ENCODE measurements around the gene SHMT2. TPM values are rescaled to one million over a fixed set of nuclear protein-coding genes. Genes with fewer than 3 reads are reported as not detected.

The SHMT2 gene
- total RNA-seq, 1 donor from 2014 or later: 197 TPM

DNA sequence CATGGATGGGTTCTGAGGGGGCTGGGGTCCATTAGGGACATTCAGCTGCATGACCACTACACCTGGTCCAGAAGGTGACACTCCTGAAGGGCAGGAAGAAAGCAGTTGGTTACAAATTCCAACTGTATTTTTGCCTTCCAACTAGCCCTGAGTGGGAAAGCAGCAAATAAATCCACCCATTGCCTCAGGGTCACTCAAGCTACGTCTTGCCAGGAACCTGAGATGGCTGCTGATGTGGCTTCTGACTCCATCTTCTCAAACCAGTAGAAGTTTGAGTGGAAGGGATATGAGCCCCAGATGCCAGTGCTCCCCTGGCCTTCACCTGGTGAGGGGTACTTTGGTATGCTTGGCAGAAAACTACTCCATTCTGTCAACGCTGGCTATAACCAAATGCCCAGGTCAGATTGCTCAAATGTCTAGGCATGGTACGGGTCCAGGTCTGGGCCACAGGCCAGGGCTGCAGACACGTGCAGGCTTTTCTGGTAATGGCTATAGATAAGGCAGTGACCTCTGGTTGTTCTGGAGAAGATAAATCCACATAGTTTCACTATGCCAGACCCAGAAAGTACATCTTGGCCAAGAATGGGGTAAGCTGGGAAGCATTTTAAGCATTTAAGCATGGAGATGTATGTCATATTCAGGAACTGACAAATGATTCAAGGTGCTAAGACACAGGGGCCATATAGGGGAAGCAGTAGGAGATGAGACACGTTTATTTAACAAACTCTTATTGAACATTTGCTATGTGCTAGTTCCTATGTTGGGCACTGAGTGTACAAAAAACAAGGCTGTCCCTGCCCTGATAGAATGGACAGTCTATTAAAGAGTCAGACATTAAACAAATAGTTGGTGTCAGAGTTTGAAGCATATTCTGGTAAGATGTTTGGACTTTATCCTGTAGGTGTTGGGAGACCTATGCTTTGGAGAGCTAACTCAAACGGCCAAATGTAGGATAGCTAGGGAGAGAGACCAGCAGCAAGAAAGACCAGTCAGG lies 29.8 kb downstream of the SHMT2 start:
- Histone ChIP-seq H3K4me1 (ENCODE audit: insufficient read depth, low read length) (no peaks in the 10 kb centered on the region), H3K4me3 (ENCODE audit: insufficient read depth, low read depth, low read length) (no peak overlapping the region), H3K4me2 (ENCODE audit: low read length) (no peak overlapping the region), H3K36me3 (ENCODE audit: insufficient read depth, low read length) (peaks cover 20% of the 10 kb centered on the region), H3K9ac (ENCODE audit: low read length) (no peak overlapping the region), H3K79me2 (ENCODE audit: insufficient read depth, low read length) (no peaks in the 10 kb centered on the region), H3K9me3 (ENCODE audit: insufficient read depth, low read depth, low read length) (no peaks in the 10 kb centered on the region), H3K27ac (ENCODE audit: low read depth, low read length) (no peak overlapping the region), H2AFZ (ENCODE audit: low read depth, low read length) (no peak overlapping the region), H4K20me1 (ENCODE audit: insufficient read depth, low read length) (no peaks in the 10 kb centered on the region), H3K27me3 (ENCODE audit: insufficient read depth, low read length) (no peaks in the 10 kb centered on the region)
- Mint-ChIP-seq H3K36me3 (ENCODE audit: low read depth, unreplicated experiment) (peaks cover 9% of the 10 kb centered on the region), H3K27me3 (ENCODE audit: low read depth, unreplicated experiment) (peaks cover 2% of the 10 kb centered on the region), H3K27ac (ENCODE audit: unreplicated experiment) (no peak overlapping the region), H3K9me3 (ENCODE audit: unreplicated experiment) (no peaks in the 10 kb centered on the region), H3K4me1 (ENCODE audit: low read depth, unreplicated experiment) (peaks cover 8% of the 10 kb centered on the region), H3K4me3 (ENCODE audit: unreplicated experiment) (no peak overlapping the region)
- TF ChIP-seq, protein P1, sequence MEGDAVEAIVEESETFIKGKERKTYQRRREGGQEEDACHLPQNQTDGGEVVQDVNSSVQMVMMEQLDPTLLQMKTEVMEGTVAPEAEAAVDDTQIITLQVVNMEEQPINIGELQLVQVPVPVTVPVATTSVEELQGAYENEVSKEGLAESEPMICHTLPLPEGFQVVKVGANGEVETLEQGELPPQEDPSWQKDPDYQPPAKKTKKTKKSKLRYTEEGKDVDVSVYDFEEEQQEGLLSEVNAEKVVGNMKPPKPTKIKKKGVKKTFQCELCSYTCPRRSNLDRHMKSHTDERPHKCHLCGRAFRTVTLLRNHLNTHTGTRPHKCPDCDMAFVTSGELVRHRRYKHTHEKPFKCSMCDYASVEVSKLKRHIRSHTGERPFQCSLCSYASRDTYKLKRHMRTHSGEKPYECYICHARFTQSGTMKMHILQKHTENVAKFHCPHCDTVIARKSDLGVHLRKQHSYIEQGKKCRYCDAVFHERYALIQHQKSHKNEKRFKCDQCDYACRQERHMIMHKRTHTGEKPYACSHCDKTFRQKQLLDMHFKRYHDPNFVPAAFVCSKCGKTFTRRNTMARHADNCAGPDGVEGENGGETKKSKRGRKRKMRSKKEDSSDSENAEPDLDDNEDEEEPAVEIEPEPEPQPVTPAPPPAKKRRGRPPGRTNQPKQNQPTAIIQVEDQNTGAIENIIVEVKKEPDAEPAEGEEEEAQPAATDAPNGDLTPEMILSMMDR (IDR thresholded peaks at IDR 0.05; ENCODE audit: insufficient read depth, low read depth, low read length): no peak
- TF ChIP-seq EZH2 (IDR thresholded peaks at IDR 0.05; ENCODE audit: insufficient read depth, low read length): no peak
- FAIRE-seq (no peak), DNase-seq (ENCODE audit: low read depth) (peak; percentile 71)

DNA sequence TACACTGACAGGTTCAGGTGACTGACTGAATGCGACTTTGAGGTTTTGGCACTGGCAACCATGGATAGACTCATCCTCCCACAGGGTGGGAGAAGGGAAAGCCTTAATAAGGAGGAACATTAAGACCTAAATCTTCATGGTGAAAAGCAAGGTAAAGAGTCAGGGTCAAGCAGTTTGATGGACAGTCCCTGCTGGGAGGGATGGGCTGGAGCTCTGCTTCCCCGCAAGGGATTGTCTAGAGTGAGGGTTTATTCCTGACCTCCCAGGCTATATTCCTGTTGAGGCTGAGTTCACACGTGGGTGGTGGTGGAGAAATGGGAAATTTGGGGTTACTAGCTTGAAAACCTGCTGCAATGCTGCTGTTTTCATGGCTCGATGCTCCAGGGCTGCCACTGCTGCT lies 30.9 kb downstream of the SHMT2 start:
- Mint-ChIP-seq H3K36me3 (ENCODE audit: low read depth, unreplicated experiment) (peaks cover 9% of the 10 kb centered on the region), H3K4me1 (ENCODE audit: low read depth, unreplicated experiment) (peaks cover 6% of the 10 kb centered on the region), H3K27me3 (ENCODE audit: low read depth, unreplicated experiment) (peaks cover 2% of the 10 kb centered on the region), H3K27ac (ENCODE audit: unreplicated experiment) (no peak overlapping the region), H3K4me3 (ENCODE audit: unreplicated experiment) (no peak overlapping the region), H3K9me3 (ENCODE audit: unreplicated experiment) (no peaks in the 10 kb centered on the region)
- H3K4me3 ChIP-seq (ENCODE audit: insufficient read depth, low read depth, low read length): no peak overlapping the region
- H3K9me3 ChIP-seq (ENCODE audit: insufficient read depth, low read depth, low read length): no peaks in the 10 kb centered on the region
- no peak overlapping the region for H3K4me2 ChIP-seq (ENCODE audit: low read length)
- peaks cover 20% of the 10 kb centered on the region for H3K36me3 ChIP-seq (ENCODE audit: insufficient read depth, low read length)
- no peak for DNase-seq (ENCODE audit: low read depth)
- FAIRE-seq: no peak
- H3K9ac ChIP-seq (ENCODE audit: low read length): no peak overlapping the region
- H3K27me3 ChIP-seq (ENCODE audit: insufficient read depth, low read length): no peaks in the 10 kb centered on the region
- H3K4me1 ChIP-seq (ENCODE audit: insufficient read depth, low read length): no peaks in the 10 kb centered on the region
- H3K79me2 ChIP-seq (ENCODE audit: insufficient read depth, low read length): no peaks in the 10 kb centered on the region
- H3K27ac ChIP-seq (ENCODE audit: low read depth, low read length): no peak overlapping the region
- no peaks in the 10 kb centered on the region for H4K20me1 ChIP-seq (ENCODE audit: insufficient read depth, low read length)
- H2AFZ ChIP-seq (ENCODE audit: low read depth, low read length): no peak overlapping the region
- TF ChIP-seq, protein P1 (IDR thresholded peaks at IDR 0.05; ENCODE audit: insufficient read depth, low read depth, low read length): no peak
- TF ChIP-seq EZH2 (IDR thresholded peaks at IDR 0.05; ENCODE audit: insufficient read depth, low read length): no peak

DNA sequence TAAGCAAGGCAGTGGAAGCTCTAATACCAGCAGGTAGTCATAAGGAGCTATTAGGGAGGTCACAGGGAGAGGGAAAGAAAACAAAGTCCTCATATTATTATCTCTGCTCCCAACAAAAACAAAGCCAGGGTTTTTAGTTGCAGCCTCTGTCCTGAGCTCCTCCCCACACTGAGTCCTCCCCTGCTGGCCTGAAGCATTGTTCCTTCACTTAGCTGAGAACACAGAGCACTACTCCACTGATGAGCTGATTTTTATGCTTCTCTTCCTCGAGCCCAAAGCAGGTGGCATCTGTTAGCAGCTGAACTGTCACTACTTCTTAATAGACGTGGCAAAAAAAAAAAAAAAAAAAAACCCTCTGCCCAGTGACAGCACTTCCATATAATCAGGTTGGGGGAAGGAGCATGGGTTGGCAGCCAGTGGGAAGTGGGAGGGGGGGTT lies 31.9 kb downstream of the SHMT2 start:
- Histone ChIP-seq H3K4me3 (ENCODE audit: insufficient read depth, low read depth, low read length) (no peak overlapping the region), H3K9ac (ENCODE audit: low read length) (no peak overlapping the region), H3K4me2 (ENCODE audit: low read length) (no peak overlapping the region), H3K27ac (ENCODE audit: low read depth, low read length) (no peak overlapping the region), H3K36me3 (ENCODE audit: insufficient read depth, low read length) (peaks cover 20% of the 10 kb centered on the region), H3K79me2 (ENCODE audit: insufficient read depth, low read length) (no peaks in the 10 kb centered on the region), H3K4me1 (ENCODE audit: insufficient read depth, low read length) (no peaks in the 10 kb centered on the region), H2AFZ (ENCODE audit: low read depth, low read length) (no peak overlapping the region), H3K27me3 (ENCODE audit: insufficient read depth, low read length) (no peaks in the 10 kb centered on the region), H3K9me3 (ENCODE audit: insufficient read depth, low read depth, low read length) (no peaks in the 10 kb centered on the region), H4K20me1 (ENCODE audit: insufficient read depth, low read length) (no peaks in the 10 kb centered on the region)
- TF ChIP-seq, protein P1 (IDR thresholded peaks at IDR 0.05; ENCODE audit: insufficient read depth, low read depth, low read length): no peak
- no peak for TF ChIP-seq EZH2 (IDR thresholded peaks at IDR 0.05; ENCODE audit: insufficient read depth, low read length)
- FAIRE-seq: no peak
- no peak overlapping the region for H3K27ac Mint-ChIP-seq (ENCODE audit: unreplicated experiment)
- DNase-seq (ENCODE audit: low read depth): no peak
- H3K36me3 Mint-ChIP-seq (ENCODE audit: low read depth, unreplicated experiment): peaks cover 9% of the 10 kb centered on the region
- no peak overlapping the region for H3K4me3 Mint-ChIP-seq (ENCODE audit: unreplicated experiment)
- no peaks in the 10 kb centered on the region for H3K9me3 Mint-ChIP-seq (ENCODE audit: unreplicated experiment)
- peaks cover 2% of the 10 kb centered on the region for H3K4me1 Mint-ChIP-seq (ENCODE audit: low read depth, unreplicated experiment)
- H3K27me3 Mint-ChIP-seq (ENCODE audit: low read depth, unreplicated experiment): peaks cover 2% of the 10 kb centered on the region
